ENCODE data around the gene AP3D1.

Gene AP3D1

GRCh38 chr19:2058570-2059421, 92.6 kb downstream of the AP3D1 start:
- DNase-seq = no peak

GRCh38 chr19:2057484-2058469, 93.6 kb downstream of the AP3D1 start:
- no peak for DNase-seq

- no peak for DNase-seq
These were observed 94.6 kb downstream of the AP3D1 start for GRCh38 chr19:2056837-2057192.

GRCh38 chr19:2055931-2056836, 95.2 kb downstream of the AP3D1 start:
- no peak for DNase-seq

- DNase-seq = no peak
These were observed 96.6 kb downstream of the AP3D1 start for GRCh38 chr19:2054763-2055162.

GRCh38 chr19:2053601-2054389, 97.6 kb downstream of the AP3D1 start:
- DNase-seq = no peak

GRCh38 chr19:2051773-2052704, 99.3 kb downstream of the AP3D1 start:
- DNase-seq = peak; percentile 52

- DNase-seq = peak; percentile 95
These were observed 100.2 kb downstream of the AP3D1 start, which contains the start of gene MKNK2 for GRCh38 chr19:2050991-2051772. Gene MKNK2, minus strand, starts transcription at chr19:2051244. Its CDS starts 393 bp downstream, at chr19:2050851.
